ENCODE measurements around the gene ZDHHC20. TPM values are rescaled to one million over a fixed set of nuclear protein-coding genes. Genes with fewer than 3 reads are reported as not detected.

The ZDHHC20 gene
- total RNA-seq, 1 donor from 2014 or later: 72.5 TPM

GRCh38 chr13:21458451-21458812 is 671 bp downstream of the ZDHHC20 start:
- DNase-seq (ENCODE audit: low spot score): peak; percentile 28
- H3K4me1 Mint-ChIP-seq (ENCODE audit: unreplicated experiment): peaks cover 14% of the 10 kb centered on the region
- H3K27me3 Mint-ChIP-seq (ENCODE audit: unreplicated experiment): peaks cover 5% of the 10 kb centered on the region
- peak overlapping the region; percentile 97 for H3K4me3 Mint-ChIP-seq (ENCODE audit: unreplicated experiment)
- H3K36me3 Mint-ChIP-seq (ENCODE audit: low read depth, unreplicated experiment): peaks cover 12% of the 10 kb centered on the region
- no peak for TF ChIP-seq CTCF (IDR thresholded peaks at IDR 0.05; ENCODE audit: unreplicated experiment)
- H3K9me3 Mint-ChIP-seq (ENCODE audit: unreplicated experiment): no peaks in the 10 kb centered on the region
- H3K27ac Mint-ChIP-seq (ENCODE audit: unreplicated experiment): peak overlapping the region; percentile 91

- no peaks in the 10 kb centered on the region for H3K9me3 Mint-ChIP-seq (ENCODE audit: unreplicated experiment)
- no peaks in the 10 kb centered on the region for H3K27me3 Mint-ChIP-seq (ENCODE audit: unreplicated experiment)
- TF ChIP-seq CTCF (IDR thresholded peaks at IDR 0.05; ENCODE audit: unreplicated experiment): no peak
- no peak overlapping the region for H3K4me3 Mint-ChIP-seq (ENCODE audit: unreplicated experiment)
- peaks cover 23% of the 10 kb centered on the region for H3K36me3 Mint-ChIP-seq (ENCODE audit: low read depth, unreplicated experiment)
- H3K4me1 Mint-ChIP-seq (ENCODE audit: unreplicated experiment): peaks cover 14% of the 10 kb centered on the region
- H3K27ac Mint-ChIP-seq (ENCODE audit: unreplicated experiment): no peak overlapping the region
- no peak for DNase-seq (ENCODE audit: low spot score)
Observed at GRCh38 chr13:21453387-21454081, 5.6 kb downstream of the ZDHHC20 start.

- Mint-ChIP-seq H3K4me1 (ENCODE audit: unreplicated experiment) (peaks cover 12% of the 10 kb centered on the region), H3K27ac (ENCODE audit: unreplicated experiment) (no peak overlapping the region), H3K27me3 (ENCODE audit: unreplicated experiment) (no peaks in the 10 kb centered on the region), H3K36me3 (ENCODE audit: low read depth, unreplicated experiment) (peaks cover 27% of the 10 kb centered on the region), H3K4me3 (ENCODE audit: unreplicated experiment) (no peak overlapping the region), H3K9me3 (ENCODE audit: unreplicated experiment) (no peaks in the 10 kb centered on the region)
- DNase-seq (ENCODE audit: low spot score): no peak
- no peak for TF ChIP-seq CTCF (IDR thresholded peaks at IDR 0.05; ENCODE audit: unreplicated experiment)
Observed at GRCh38 chr13:21450936-21451335, 8.2 kb downstream of the ZDHHC20 start.

GRCh38 chr13:21446656-21447055 is 12.4 kb downstream of the ZDHHC20 start:
- Mint-ChIP-seq H3K36me3 (ENCODE audit: low read depth, unreplicated experiment) (peaks cover 10% of the 10 kb centered on the region), H3K27me3 (ENCODE audit: unreplicated experiment) (no peaks in the 10 kb centered on the region), H3K27ac (ENCODE audit: unreplicated experiment) (peak overlapping the region; percentile 52), H3K4me1 (ENCODE audit: unreplicated experiment) (peaks cover 17% of the 10 kb centered on the region), H3K4me3 (ENCODE audit: unreplicated experiment) (peak overlapping the region; percentile 63), H3K9me3 (ENCODE audit: unreplicated experiment) (no peaks in the 10 kb centered on the region)
- no peak for TF ChIP-seq CTCF (IDR thresholded peaks at IDR 0.05; ENCODE audit: unreplicated experiment)
- no peak for DNase-seq (ENCODE audit: low spot score)

- no peak for TF ChIP-seq CTCF (IDR thresholded peaks at IDR 0.05; ENCODE audit: unreplicated experiment)
- Mint-ChIP-seq H3K9me3 (ENCODE audit: unreplicated experiment) (no peaks in the 10 kb centered on the region), H3K4me1 (ENCODE audit: unreplicated experiment) (peaks cover 17% of the 10 kb centered on the region)
Observed at GRCh38 chr13:21445759-21446158, 13.3 kb downstream of the ZDHHC20 start.

More at GRCh38 chr13:21445759-21446158, 13.3 kb downstream of the ZDHHC20 start:
- Mint-ChIP-seq H3K27me3 (ENCODE audit: unreplicated experiment) (no peaks in the 10 kb centered on the region), H3K36me3 (ENCODE audit: low read depth, unreplicated experiment) (peaks cover 10% of the 10 kb centered on the region), H3K27ac (ENCODE audit: unreplicated experiment) (peak overlapping the region; percentile 79), H3K4me3 (ENCODE audit: unreplicated experiment) (peak overlapping the region; percentile 54)
- DNase-seq (ENCODE audit: low spot score): peak; percentile 19

Measured in endothelial cell (in vitro differentiated cells).